ENCODE measurements around the gene ACTR2.
"Not testable (repeated sequence)": the region's sequence is repeated elsewhere in the genome, so short reads cannot be mapped to it uniquely, and the experiment has no call there.

Gene ACTR2

DNA sequence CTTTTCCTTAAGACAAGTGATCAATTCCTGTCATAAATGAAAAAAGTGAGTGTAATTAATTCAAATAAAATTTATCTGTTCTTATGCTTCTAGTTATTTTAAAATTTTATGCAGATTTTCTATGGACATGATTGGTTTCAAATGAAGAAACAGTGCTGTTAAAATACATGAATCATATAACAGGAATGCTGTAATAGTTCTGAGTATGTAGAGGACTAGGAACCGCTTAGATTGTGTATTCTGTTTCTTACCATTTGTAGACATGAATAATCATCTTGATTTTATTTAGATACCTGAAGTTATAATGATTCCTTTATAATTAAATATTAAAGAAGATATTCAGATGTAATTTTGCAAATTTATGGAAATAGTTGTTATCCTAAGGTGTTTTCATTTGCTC, 3.5 kb downstream of the ACTR2 start:
- Histone ChIP-seq H3K4me2 (no peak overlapping the region), H3K4me1 (ENCODE audit: low read depth, poor library complexity, severe bottlenecking) (peaks cover 46% of the 10 kb centered on the region), H2AFZ (ENCODE audit: low read depth) (no peak overlapping the region), H3K36me3 (ENCODE audit: insufficient read depth) (no peaks in the 10 kb centered on the region), H3K79me2 (ENCODE audit: insufficient read depth, low read depth) (peaks cover 93% of the 10 kb centered on the region), H4K20me1 (ENCODE audit: insufficient read depth) (peaks cover 11% of the 10 kb centered on the region; the same call in 1 of the 2 replicates), H3K4me3 (IDR thresholded peaks at IDR 0.05; ENCODE audit: insufficient read depth, low read depth, low read length) (no peak overlapping the region), H3K9ac (no peak overlapping the region), H3K27ac (no peak overlapping the region), H3K27me3 (ENCODE audit: insufficient read depth, low read depth) (no peaks in the 10 kb centered on the region)
- no peak for TF ChIP-seq CTCF (conservative IDR thresholded peaks at IDR 0.05; ENCODE audit: low read depth, low read length)

DNA sequence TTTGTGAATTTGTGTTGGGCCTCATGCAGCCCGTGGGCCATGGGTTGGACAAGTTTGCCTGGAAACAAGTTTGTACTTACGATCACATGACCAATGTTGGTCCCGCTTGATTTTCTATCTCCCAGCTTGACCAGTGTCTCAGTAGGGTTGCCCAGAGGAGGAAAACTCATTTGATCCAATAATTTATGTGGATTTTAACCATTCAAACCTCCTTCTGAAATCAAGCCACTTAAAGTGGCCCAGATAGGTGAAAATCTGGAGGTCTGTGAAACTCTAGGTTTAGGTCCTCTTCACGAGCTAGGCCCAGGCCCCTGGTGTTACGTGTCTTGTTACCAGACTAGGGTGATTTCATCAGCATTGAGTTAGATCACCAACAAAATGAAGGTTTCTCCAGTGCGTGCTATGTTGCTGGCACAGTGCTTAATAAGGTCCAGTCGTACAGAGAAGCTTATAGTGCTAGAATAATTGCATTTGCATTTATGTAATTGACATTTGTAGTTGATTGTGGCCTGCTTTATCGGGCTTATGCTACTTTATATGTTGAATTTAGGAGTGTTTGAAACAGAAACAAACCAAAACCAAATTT, 4.4 kb downstream of the ACTR2 start:
- TF ChIP-seq CTCF (conservative IDR thresholded peaks at IDR 0.05; ENCODE audit: low read depth, low read length): no peak
- H3K36me3 ChIP-seq (ENCODE audit: insufficient read depth): no peaks in the 10 kb centered on the region
- H3K9ac ChIP-seq: no peak overlapping the region

GRCh38 chr2:65232636-65233035, 5.0 kb downstream of the ACTR2 start:
- no peak for TF ChIP-seq CTCF (conservative IDR thresholded peaks at IDR 0.05; ENCODE audit: low read depth, low read length)
- Histone ChIP-seq H4K20me1 (ENCODE audit: insufficient read depth) (peaks cover 11% of the 10 kb centered on the region; the same call in 1 of the 2 replicates), H3K27ac (no peak overlapping the region), H3K36me3 (ENCODE audit: insufficient read depth) (no peaks in the 10 kb centered on the region), H3K4me3 (IDR thresholded peaks at IDR 0.05; ENCODE audit: insufficient read depth, low read depth, low read length) (no peak overlapping the region), H3K27me3 (ENCODE audit: insufficient read depth, low read depth) (no peaks in the 10 kb centered on the region), H3K4me1 (ENCODE audit: low read depth, poor library complexity, severe bottlenecking) (peaks cover 40% of the 10 kb centered on the region), H3K9ac (no peak overlapping the region), H2AFZ (ENCODE audit: low read depth) (no peak overlapping the region), H3K79me2 (ENCODE audit: insufficient read depth, low read depth) (peaks cover 95% of the 10 kb centered on the region), H3K4me2 (no peak overlapping the region; the same call in 1 of the 2 replicates)

More for the DNA sequence above, 4.4 kb downstream of the ACTR2 start:
- no peak overlapping the region for H3K27ac ChIP-seq
- H3K79me2 ChIP-seq (ENCODE audit: insufficient read depth, low read depth): peaks cover 93% of the 10 kb centered on the region
- peaks cover 40% of the 10 kb centered on the region for H3K4me1 ChIP-seq (ENCODE audit: low read depth, poor library complexity, severe bottlenecking)
- no peak overlapping the region for H2AFZ ChIP-seq (ENCODE audit: low read depth)
- no peak overlapping the region; the same call in 1 of the 2 replicates for H3K4me2 ChIP-seq
- H4K20me1 ChIP-seq (ENCODE audit: insufficient read depth): peaks cover 11% of the 10 kb centered on the region; the same call in 1 of the 2 replicates
- no peaks in the 10 kb centered on the region for H3K27me3 ChIP-seq (ENCODE audit: insufficient read depth, low read depth)
- H3K4me3 ChIP-seq (IDR thresholded peaks at IDR 0.05; ENCODE audit: insufficient read depth, low read depth, low read length): no peak overlapping the region

- no peak for TF ChIP-seq CTCF (conservative IDR thresholded peaks at IDR 0.05; ENCODE audit: low read depth, low read length)
- peaks cover 45% of the 10 kb centered on the region; the same call in 1 of the 2 replicates for H3K79me2 ChIP-seq (ENCODE audit: insufficient read depth, low read depth)
- H3K4me1 ChIP-seq (ENCODE audit: low read depth, poor library complexity, severe bottlenecking): no peaks in the 10 kb centered on the region
- no peak overlapping the region for H3K4me3 ChIP-seq (IDR thresholded peaks at IDR 0.05; ENCODE audit: insufficient read depth, low read depth, low read length)
- H2AFZ ChIP-seq (ENCODE audit: low read depth): no peak overlapping the region
- H3K27ac ChIP-seq: no peak overlapping the region
- H4K20me1 ChIP-seq (ENCODE audit: insufficient read depth): peaks cover 14% of the 10 kb centered on the region
- no peak overlapping the region for H3K4me2 ChIP-seq
- H3K27me3 ChIP-seq (ENCODE audit: insufficient read depth, low read depth): no peaks in the 10 kb centered on the region
- 0 out of 2 replicates have a peak, but pooled peaks cover 3% of the 10 kb centered on the region for H3K36me3 ChIP-seq (ENCODE audit: insufficient read depth)
- no peak overlapping the region for H3K9ac ChIP-seq
Observed at GRCh38 chr2:65240657-65241056, 13.0 kb downstream of the ACTR2 start.

DNA sequence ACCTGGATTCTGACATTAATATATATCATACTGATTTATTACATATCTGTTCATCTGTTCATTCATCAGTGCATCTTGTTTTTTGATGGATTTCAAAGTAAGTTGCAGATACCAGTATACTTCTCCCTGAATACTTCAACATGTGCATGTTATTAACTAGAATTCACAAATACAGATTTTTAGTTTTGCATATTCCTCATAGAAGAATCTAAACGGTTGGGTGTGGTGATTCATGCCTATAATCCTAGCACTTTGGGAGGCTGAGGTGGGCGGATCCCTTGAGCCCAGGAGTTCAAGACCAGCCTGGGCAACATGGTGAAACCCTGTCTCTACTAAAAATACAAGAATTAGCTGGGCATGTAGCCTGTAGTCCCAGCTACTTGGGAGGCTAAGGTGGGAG, 16.8 kb downstream of the ACTR2 start:
- H3K36me3 ChIP-seq (ENCODE audit: insufficient read depth): not testable (repeated sequence)

More for the DNA sequence above, 16.8 kb downstream of the ACTR2 start:
- H3K4me3 ChIP-seq (IDR thresholded peaks at IDR 0.05; ENCODE audit: insufficient read depth, low read depth, low read length); H3K79me2 ChIP-seq (ENCODE audit: insufficient read depth, low read depth); H2AFZ ChIP-seq (ENCODE audit: low read depth); H3K4me1 ChIP-seq (ENCODE audit: low read depth, poor library complexity, severe bottlenecking); H4K20me1 ChIP-seq (ENCODE audit: insufficient read depth); H3K9ac ChIP-seq; H3K27ac ChIP-seq; H3K27me3 ChIP-seq (ENCODE audit: insufficient read depth, low read depth); H3K4me2 ChIP-seq: not testable (repeated sequence)
